KMS-11 (cell line): ENCODE measurements around the gene KNSTRN.

Experiments used
- H2AFZ ChIP-seq: fragments of 200-600 bp; sonication (generic); 2 replicates; pipeline ENCODE4 v1.6.1; 2016; ENCODE audit warnings: antibody characterized with exemption, mixed run types, low read depth
- H3K27ac ChIP-seq: fragments of 200-600 bp; sonication (generic); 2 replicates; pipeline ENCODE4 v1.6.1; 2016; ENCODE audit warnings: mild to moderate bottlenecking, mixed run types
- H3K27me3 ChIP-seq: fragments of 200-600 bp; sonication (generic); 2 replicates; pipeline ENCODE4 v1.6.1; 2017; ENCODE audit warnings: mild to moderate bottlenecking, low read depth, mixed run types, moderate library complexity; ENCODE audit not compliant: insufficient read depth
- H3K36me3 ChIP-seq: fragments of 200-600 bp; sonication (generic); 2 replicates; pipeline ENCODE4 v1.6.1; 2017; ENCODE audit warnings: mild to moderate bottlenecking, mixed run types; ENCODE audit not compliant: insufficient read depth
- H3K4me1 ChIP-seq: fragments of 200-600 bp; sonication (generic); 2 replicates; pipeline ENCODE4 v1.6.1; 2016; ENCODE audit warnings: mild to moderate bottlenecking, low read depth, mixed run types; ENCODE audit not compliant: poor library complexity, severe bottlenecking
- H3K4me2 ChIP-seq: fragments of 200-600 bp; sonication (generic); 2 replicates; pipeline ENCODE4 v1.7.0; 2016; ENCODE audit warnings: mild to moderate bottlenecking, mixed run types
- H3K4me3 ChIP-seq: fragments of 200-600 bp; sonication (generic); IDR thresholded peaks from 2 replicates; pipeline ENCODE4 v1.6.1; 2017; ENCODE audit warnings: low read depth, low read length, mixed read lengths; ENCODE audit not compliant: insufficient read depth
- H3K79me2 ChIP-seq: fragments of 200-600 bp; sonication (generic); 2 replicates; pipeline ENCODE4 v1.6.1; 2016; ENCODE audit warnings: low read depth, mixed run types; ENCODE audit not compliant: insufficient read depth
- H3K9ac ChIP-seq: fragments of 200-600 bp; sonication (generic); 2 replicates; pipeline ENCODE4 v1.6.1; 2016; ENCODE audit warnings: mild to moderate bottlenecking, mixed run types
- H4K20me1 ChIP-seq: fragments of 200-600 bp; sonication (generic); 2 replicates; pipeline ENCODE4 v1.6.1; 2016; ENCODE audit warnings: mild to moderate bottlenecking, mixed run types; ENCODE audit not compliant: insufficient read depth
- TF ChIP-seq, protein P1 (sequence below): fragments of 200-600 bp; sonication (generic); conservative IDR thresholded peaks from 2 replicates; pipeline ENCODE4 v1.6.1; 2017; ENCODE audit warnings: low read depth, mild to moderate bottlenecking, antibody characterized with exemption, low read length, moderate library complexity, mixed read lengths

KNSTRN gene

GRCh38 chr15:40407330-40407990 lies 24.9 kb downstream of the KNSTRN start:
- Histone ChIP-seq H3K27me3 (no peaks in the 10 kb centered on the region), H3K27ac (no peak overlapping the region; the same call in 1 of the 2 replicates), H2AFZ (no peak overlapping the region), H3K4me2 (peak overlapping the region; percentile 5; the same call in 1 of the 2 replicates), H3K36me3 (no peaks in the 10 kb centered on the region), H3K4me1 (peaks cover 34% of the 10 kb centered on the region), H3K9ac (no peak overlapping the region), H3K4me3 (no peak overlapping the region), H3K79me2 (no peaks in the 10 kb centered on the region), H4K20me1 (no peaks in the 10 kb centered on the region)
- TF ChIP-seq, protein P1, sequence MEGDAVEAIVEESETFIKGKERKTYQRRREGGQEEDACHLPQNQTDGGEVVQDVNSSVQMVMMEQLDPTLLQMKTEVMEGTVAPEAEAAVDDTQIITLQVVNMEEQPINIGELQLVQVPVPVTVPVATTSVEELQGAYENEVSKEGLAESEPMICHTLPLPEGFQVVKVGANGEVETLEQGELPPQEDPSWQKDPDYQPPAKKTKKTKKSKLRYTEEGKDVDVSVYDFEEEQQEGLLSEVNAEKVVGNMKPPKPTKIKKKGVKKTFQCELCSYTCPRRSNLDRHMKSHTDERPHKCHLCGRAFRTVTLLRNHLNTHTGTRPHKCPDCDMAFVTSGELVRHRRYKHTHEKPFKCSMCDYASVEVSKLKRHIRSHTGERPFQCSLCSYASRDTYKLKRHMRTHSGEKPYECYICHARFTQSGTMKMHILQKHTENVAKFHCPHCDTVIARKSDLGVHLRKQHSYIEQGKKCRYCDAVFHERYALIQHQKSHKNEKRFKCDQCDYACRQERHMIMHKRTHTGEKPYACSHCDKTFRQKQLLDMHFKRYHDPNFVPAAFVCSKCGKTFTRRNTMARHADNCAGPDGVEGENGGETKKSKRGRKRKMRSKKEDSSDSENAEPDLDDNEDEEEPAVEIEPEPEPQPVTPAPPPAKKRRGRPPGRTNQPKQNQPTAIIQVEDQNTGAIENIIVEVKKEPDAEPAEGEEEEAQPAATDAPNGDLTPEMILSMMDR = no peak

DNA sequence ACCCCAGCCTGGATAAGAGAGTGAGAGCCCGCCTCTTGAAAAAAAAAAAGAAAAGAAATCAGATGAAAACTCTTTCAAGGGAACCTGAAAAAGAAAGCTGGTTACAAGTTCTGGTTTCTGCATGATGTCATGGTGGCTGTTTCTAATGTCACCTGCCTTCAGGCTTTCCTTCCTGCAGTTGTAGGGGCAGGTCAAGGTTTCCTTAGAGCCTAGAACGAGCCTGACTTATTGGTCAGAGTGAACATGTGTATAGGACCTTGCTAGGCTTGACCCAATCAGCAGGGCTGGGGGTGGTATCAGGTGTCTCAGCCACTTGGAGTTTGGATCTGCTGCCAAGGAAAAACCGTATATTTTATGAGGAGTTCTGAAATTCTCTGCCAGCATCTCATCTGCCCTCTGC lies 26.8 kb downstream of the KNSTRN start:
- Histone ChIP-seq H3K27ac (no peak overlapping the region; the same call in 1 of the 2 replicates), H4K20me1 (no peaks in the 10 kb centered on the region), H3K36me3 (no peaks in the 10 kb centered on the region), H3K27me3 (no peaks in the 10 kb centered on the region), H3K4me2 (peak overlapping the region; percentile 22; the same call in 1 of the 2 replicates), H3K9ac (no peak overlapping the region), H3K4me1 (peaks cover 34% of the 10 kb centered on the region), H3K4me3 (no peak overlapping the region), H2AFZ (no peak overlapping the region), H3K79me2 (no peaks in the 10 kb centered on the region)
- TF ChIP-seq, protein P1 = no peak

DNA sequence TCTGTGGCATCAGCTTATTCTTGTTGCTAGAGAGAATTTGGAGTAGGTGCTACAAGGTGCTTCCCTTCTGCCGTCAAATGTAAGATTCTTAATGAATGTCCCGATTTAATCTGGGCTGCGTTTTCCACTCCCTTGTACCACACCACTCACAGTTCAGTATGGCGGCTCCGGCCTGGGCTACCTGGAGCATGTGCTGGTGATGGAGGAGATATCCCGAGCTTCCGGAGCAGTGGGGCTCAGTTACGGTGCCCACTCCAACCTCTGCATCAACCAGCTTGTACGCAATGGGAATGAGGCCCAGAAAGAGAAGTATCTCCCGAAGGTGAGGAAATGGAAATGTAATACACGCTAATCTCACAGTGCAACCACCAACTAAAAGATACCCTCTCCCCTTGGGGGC lies 28.0 kb downstream of the KNSTRN start:
- Histone ChIP-seq H3K27ac (no peak overlapping the region), H3K4me3 (no peak overlapping the region), H3K79me2 (no peaks in the 10 kb centered on the region), H3K27me3 (no peaks in the 10 kb centered on the region), H3K4me2 (no peak overlapping the region), H3K36me3 (no peaks in the 10 kb centered on the region), H3K4me1 (peaks cover 34% of the 10 kb centered on the region), H3K9ac (no peak overlapping the region), H2AFZ (no peak overlapping the region), H4K20me1 (no peaks in the 10 kb centered on the region)
- TF ChIP-seq, protein P1 = no peak

GRCh38 chr15:40412095-40412759 lies 29.7 kb downstream of the KNSTRN start:
- Histone ChIP-seq H3K4me1 (peaks cover 25% of the 10 kb centered on the region), H3K4me3 (no peak overlapping the region), H4K20me1 (no peaks in the 10 kb centered on the region), H3K4me2 (no peak overlapping the region), H3K27ac (no peak overlapping the region), H2AFZ (no peak overlapping the region), H3K27me3 (no peaks in the 10 kb centered on the region), H3K9ac (no peak overlapping the region), H3K79me2 (no peaks in the 10 kb centered on the region), H3K36me3 (no peaks in the 10 kb centered on the region)
- TF ChIP-seq, protein P1 = no peak
